GM18505 (cell line): Measurements from ENCODE around the gene BANF2.
"Not testable (repeated sequence)": the region's sequence is repeated elsewhere in the genome, so short reads cannot be mapped to it uniquely, and the experiment has no call there.

ENCODE experiments used
- ATAC-seq: cut with Tn5 transposase; IDR thresholded peaks from one replicate; pipeline ENCODE4 v1.9.1; 2021; ENCODE audit not compliant: unreplicated experiment
- POLR2A ChIP-seq: IDR thresholded peaks from 4 replicates; pipeline ENCODE4 v1.6.1; 2011; ENCODE audit warnings: borderline replicate concordance; ENCODE audit not compliant: insufficient read depth, insufficient read length; ENCODE audit errors: extremely low read depth

Gene BANF2

GRCh38 chr20:17753516-17753915 is 53.8 kb downstream of the BANF2 start:
- TF ChIP-seq POLR2A, result no peak
- no peak for ATAC-seq

GRCh38 chr20:17756529-17756928 is 56.8 kb downstream of the BANF2 start:
- ATAC-seq, result no peak
- no peak for TF ChIP-seq POLR2A

GRCh38 chr20:17757496-17757895 is 57.7 kb downstream of the BANF2 start:
- no peak for TF ChIP-seq POLR2A
- ATAC-seq, result no peak

GRCh38 chr20:17758010-17758409 is 58.2 kb downstream of the BANF2 start:
- TF ChIP-seq POLR2A, result no peak
- ATAC-seq, result no peak

- TF ChIP-seq POLR2A, result no peak
Measured at GRCh38 chr20:17758512-17758911, 58.7 kb downstream of the BANF2 start.

GRCh38 chr20:17759449-17759848 is 59.7 kb downstream of the BANF2 start:
- ATAC-seq, result no peak
- TF ChIP-seq POLR2A, result no peak

More at GRCh38 chr20:17758512-17758911, 58.7 kb downstream of the BANF2 start:
- ATAC-seq, result no peak

GRCh38 chr20:17761604-17762003 is 61.8 kb downstream of the BANF2 start:
- no peak for ATAC-seq
- TF ChIP-seq POLR2A, result no peak

- no peak for TF ChIP-seq POLR2A
- ATAC-seq, result no peak
Measured at GRCh38 chr20:17762243-17762872, 62.6 kb downstream of the BANF2 start.

GRCh38 chr20:17762873-17763557 is 63.2 kb downstream of the BANF2 start:
- TF ChIP-seq POLR2A, result no peak
- ATAC-seq, result no peak

GRCh38 chr20:17765017-17765416 is 65.3 kb downstream of the BANF2 start:
- TF ChIP-seq POLR2A, result no peak
- ATAC-seq, result no peak

GRCh38 chr20:17765584-17765983 is 65.8 kb downstream of the BANF2 start:
- no peak for TF ChIP-seq POLR2A
- ATAC-seq, result no peak

GRCh38 chr20:17766226-17766625 is 66.5 kb downstream of the BANF2 start:
- ATAC-seq, result no peak
- TF ChIP-seq POLR2A, result no peak

- no peak for ATAC-seq
- no peak for TF ChIP-seq POLR2A
Measured at GRCh38 chr20:17767624-17768023, 67.9 kb downstream of the BANF2 start.

- no peak for ATAC-seq
- TF ChIP-seq POLR2A, result no peak
Measured at GRCh38 chr20:17768271-17768670, 68.5 kb downstream of the BANF2 start.

GRCh38 chr20:17769716-17770115 is 70.0 kb downstream of the BANF2 start:
- not testable (repeated sequence) for ATAC-seq
